ENCODE measurements around the gene APOL1.
"Not testable (repeated sequence)": the region's sequence is repeated elsewhere in the genome, so short reads cannot be mapped to it uniquely, and the experiment has no call there.

The APOL1 gene

GRCh38 chr22:36224245-36224644, 28.7 kb upstream of the APOL1 start:
- DNase-seq = no peak

GRCh38 chr22:36225333-36225922, 27.5 kb upstream of the APOL1 start:
- no peak for DNase-seq

- no peak for DNase-seq
Measured at GRCh38 chr22:36226189-36226588, 26.7 kb upstream of the APOL1 start.

GRCh38 chr22:36227396-36227795, 25.5 kb upstream of the APOL1 start:
- no peak for DNase-seq

- DNase-seq = no peak
Measured at GRCh38 chr22:36227806-36228205, 25.1 kb upstream of the APOL1 start.

GRCh38 chr22:36228369-36228768, 24.6 kb upstream of the APOL1 start:
- not testable (repeated sequence) for DNase-seq

GRCh38 chr22:36228944-36229343, 24.0 kb upstream of the APOL1 start:
- no peak for DNase-seq

- DNase-seq = not testable (repeated sequence)
Measured at GRCh38 chr22:36229649-36230048, 23.3 kb upstream of the APOL1 start.

- not testable (repeated sequence) for DNase-seq
Measured at GRCh38 chr22:36231051-36231450, 21.9 kb upstream of the APOL1 start.

GRCh38 chr22:36232715-36233401, 20.1 kb upstream of the APOL1 start:
- no peak for DNase-seq

GRCh38 chr22:36233796-36234195, 19.1 kb upstream of the APOL1 start:
- no peak for DNase-seq

- DNase-seq = no peak
Measured at GRCh38 chr22:36234213-36234612, 18.7 kb upstream of the APOL1 start.

- peak in 2 of 58 donors; percentile 12 to 34 for DNase-seq
Measured at GRCh38 chr22:36234919-36235318, 18.0 kb upstream of the APOL1 start.

- no peak for DNase-seq
Measured at GRCh38 chr22:36235585-36235984, 17.3 kb upstream of the APOL1 start.

- DNase-seq = no peak
Measured at GRCh38 chr22:36236388-36237319, 16.3 kb upstream of the APOL1 start.

- DNase-seq = peak in 10 of 58 donors; percentile 13 to 56 (median 26)
Measured at GRCh38 chr22:36237462-36238372, 15.2 kb upstream of the APOL1 start.

GRCh38 chr22:36238373-36239149, 14.4 kb upstream of the APOL1 start:
- DNase-seq = no peak

- peak in 1 of 58 donors; percentile 32 for DNase-seq
Measured at GRCh38 chr22:36239150-36239400, 13.9 kb upstream of the APOL1 start.

- peak in 56 of 58 donors; percentile 47 to 93 (median 80) for DNase-seq
Measured at GRCh38 chr22:36239401-36240171, 13.3 kb upstream of the APOL1 start, which contains the start of gene APOL2. Gene APOL2 (minus strand): TSS chr22:36239527. CDS start chr22:36233162, 6,365 bp downstream.

Data from anterior cingulate cortex (tissue), 58 donors.